Measurements from ENCODE around the gene SPIRE2. TPM values are rescaled to one million over a fixed set of nuclear protein-coding genes. Genes with fewer than 3 reads are reported as not detected.

SPIRE2 gene
- total and polyA plus RNA-seq, 2 of the 13 experiments (the other 11 are each of a cell fraction or from before 2014, with no cell fraction given) = 13.3 to 37.5 TPM

DNA sequence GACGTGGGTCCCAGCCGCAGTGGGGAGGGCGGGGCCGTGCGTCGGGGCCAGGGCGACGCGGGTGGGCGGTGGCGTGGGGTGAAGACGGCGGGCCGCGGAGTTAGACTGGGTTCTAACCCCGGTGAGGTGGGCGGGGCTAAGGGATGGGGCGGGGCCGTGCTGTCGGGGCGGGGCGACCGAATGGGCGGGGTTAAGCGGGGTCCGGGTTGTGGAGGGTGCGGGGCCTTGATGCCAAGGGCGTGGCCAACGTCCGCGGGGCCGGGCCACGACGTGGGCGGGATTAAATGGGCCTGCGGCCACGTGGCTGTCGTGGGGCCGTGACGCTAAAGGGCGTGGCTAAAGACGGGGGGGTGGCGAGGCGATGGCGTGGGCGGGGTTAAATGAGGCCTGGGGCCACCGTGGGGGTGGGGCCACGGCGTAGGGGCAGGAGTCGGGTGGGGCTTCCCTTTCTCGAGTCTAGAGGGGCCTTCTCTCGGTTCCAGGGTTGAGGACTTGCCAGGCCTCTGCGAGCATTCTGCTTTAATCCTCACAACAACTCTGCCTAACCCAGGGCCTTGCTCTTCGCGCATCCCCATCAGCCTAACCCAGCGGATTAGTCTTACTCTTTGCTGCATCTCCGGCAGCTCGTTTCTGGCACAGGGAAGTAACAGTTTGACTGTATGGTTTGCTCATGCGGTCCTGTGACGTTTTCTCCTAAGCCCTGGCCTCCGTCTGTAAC, 45.9 kb downstream of the SPIRE2 start (continued):
- TF ChIP-seq, protein P1, sequence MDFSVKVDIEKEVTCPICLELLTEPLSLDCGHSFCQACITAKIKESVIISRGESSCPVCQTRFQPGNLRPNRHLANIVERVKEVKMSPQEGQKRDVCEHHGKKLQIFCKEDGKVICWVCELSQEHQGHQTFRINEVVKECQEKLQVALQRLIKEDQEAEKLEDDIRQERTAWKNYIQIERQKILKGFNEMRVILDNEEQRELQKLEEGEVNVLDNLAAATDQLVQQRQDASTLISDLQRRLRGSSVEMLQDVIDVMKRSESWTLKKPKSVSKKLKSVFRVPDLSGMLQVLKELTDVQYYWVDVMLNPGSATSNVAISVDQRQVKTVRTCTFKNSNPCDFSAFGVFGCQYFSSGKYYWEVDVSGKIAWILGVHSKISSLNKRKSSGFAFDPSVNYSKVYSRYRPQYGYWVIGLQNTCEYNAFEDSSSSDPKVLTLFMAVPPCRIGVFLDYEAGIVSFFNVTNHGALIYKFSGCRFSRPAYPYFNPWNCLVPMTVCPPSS (IDR thresholded peaks at IDR 0.05) = no peak
- peak; percentile 9 for TF ChIP-seq YY1 (IDR thresholded peaks at IDR 0.05; ENCODE audit: insufficient read depth, insufficient replicate concordance, low read depth, low read length)
- TF ChIP-seq ZNF816 (CRISPR knock-in tag; IDR thresholded peaks at IDR 0.05; ENCODE audit: borderline replicate concordance) = no peak
- TF ChIP-seq PHB2 (IDR thresholded peaks at IDR 0.05; ENCODE audit: partially characterized antibody) = no peak
- TF ChIP-seq ZNF891 (CRISPR knock-in tag; IDR thresholded peaks at IDR 0.05) = no peak
- no peak for TF ChIP-seq MTF2 (CRISPR knock-in tag; IDR thresholded peaks at IDR 0.05; ENCODE audit: borderline replicate concordance)
- TF ChIP-seq, protein P2, sequence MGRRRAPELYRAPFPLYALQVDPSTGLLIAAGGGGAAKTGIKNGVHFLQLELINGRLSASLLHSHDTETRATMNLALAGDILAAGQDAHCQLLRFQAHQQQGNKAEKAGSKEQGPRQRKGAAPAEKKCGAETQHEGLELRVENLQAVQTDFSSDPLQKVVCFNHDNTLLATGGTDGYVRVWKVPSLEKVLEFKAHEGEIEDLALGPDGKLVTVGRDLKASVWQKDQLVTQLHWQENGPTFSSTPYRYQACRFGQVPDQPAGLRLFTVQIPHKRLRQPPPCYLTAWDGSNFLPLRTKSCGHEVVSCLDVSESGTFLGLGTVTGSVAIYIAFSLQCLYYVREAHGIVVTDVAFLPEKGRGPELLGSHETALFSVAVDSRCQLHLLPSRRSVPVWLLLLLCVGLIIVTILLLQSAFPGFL (CRISPR knock-in tag; IDR thresholded peaks at IDR 0.05) = no peak
- no peak for TF ChIP-seq JARID2 (CRISPR knock-in tag; IDR thresholded peaks at IDR 0.05; ENCODE audit: insufficient replicate concordance)
- TF ChIP-seq, protein P3, sequence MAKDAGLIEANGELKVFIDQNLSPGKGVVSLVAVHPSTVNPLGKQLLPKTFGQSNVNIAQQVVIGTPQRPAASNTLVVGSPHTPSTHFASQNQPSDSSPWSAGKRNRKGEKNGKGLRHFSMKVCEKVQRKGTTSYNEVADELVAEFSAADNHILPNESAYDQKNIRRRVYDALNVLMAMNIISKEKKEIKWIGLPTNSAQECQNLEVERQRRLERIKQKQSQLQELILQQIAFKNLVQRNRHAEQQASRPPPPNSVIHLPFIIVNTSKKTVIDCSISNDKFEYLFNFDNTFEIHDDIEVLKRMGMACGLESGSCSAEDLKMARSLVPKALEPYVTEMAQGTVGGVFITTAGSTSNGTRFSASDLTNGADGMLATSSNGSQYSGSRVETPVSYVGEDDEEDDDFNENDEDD (CRISPR knock-in tag; IDR thresholded peaks at IDR 0.05; ENCODE audit: borderline replicate concordance) = peak; percentile 75; the same call in 1 of the 2 replicates
- no peak for TF ChIP-seq ATM (IDR thresholded peaks at IDR 0.05; ENCODE audit: borderline replicate concordance)
- TF ChIP-seq ZNF337 (CRISPR knock-in tag; IDR thresholded peaks at IDR 0.05; ENCODE audit: borderline replicate concordance, low read depth) = 0 out of 2 replicates have a peak, but pooled peaks have one; percentile 10
- TF ChIP-seq SMAD1 (CRISPR knock-in tag; IDR thresholded peaks at IDR 0.05; ENCODE audit: borderline replicate concordance, low read depth) = no peak
- no peak for TF ChIP-seq ONECUT2 (CRISPR knock-in tag; IDR thresholded peaks at IDR 0.05)
- TF ChIP-seq ZNF629 (CRISPR knock-in tag; conservative IDR thresholded peaks at IDR 0.05) = no peak
- TF ChIP-seq ZNF333 (CRISPR knock-in tag; IDR thresholded peaks at IDR 0.05; ENCODE audit: borderline replicate concordance) = no peak; the same call in 1 of the 2 replicates
- no peak for TF ChIP-seq ZIK1 (CRISPR knock-in tag; IDR thresholded peaks at IDR 0.05; ENCODE audit: borderline replicate concordance, low read depth)
- TF ChIP-seq, protein P4, sequence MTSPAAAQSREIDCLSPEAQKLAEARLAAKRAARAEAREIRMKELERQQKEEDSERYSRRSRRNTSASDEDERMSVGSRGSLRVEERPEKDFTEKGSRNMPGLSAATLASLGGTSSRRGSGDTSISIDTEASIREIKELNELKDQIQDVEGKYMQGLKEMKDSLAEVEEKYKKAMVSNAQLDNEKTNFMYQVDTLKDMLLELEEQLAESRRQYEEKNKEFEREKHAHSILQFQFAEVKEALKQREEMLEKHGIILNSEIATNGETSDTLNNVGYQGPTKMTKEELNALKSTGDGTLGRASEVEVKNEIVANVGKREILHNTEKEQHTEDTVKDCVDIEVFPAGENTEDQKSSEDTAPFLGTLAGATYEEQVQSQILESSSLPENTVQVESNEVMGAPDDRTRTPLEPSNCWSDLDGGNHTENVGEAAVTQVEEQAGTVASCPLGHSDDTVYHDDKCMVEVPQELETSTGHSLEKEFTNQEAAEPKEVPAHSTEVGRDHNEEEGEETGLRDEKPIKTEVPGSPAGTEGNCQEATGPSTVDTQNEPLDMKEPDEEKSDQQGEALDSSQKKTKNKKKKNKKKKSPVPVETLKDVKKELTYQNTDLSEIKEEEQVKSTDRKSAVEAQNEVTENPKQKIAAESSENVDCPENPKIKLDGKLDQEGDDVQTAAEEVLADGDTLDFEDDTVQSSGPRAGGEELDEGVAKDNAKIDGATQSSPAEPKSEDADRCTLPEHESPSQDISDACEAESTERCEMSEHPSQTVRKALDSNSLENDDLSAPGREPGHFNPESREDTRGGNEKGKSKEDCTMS (CRISPR knock-in tag; conservative IDR thresholded peaks at IDR 0.05) = no peak
- no peak for TF ChIP-seq ZNF567 (CRISPR knock-in tag; IDR thresholded peaks at IDR 0.05; ENCODE audit: borderline replicate concordance)

All from HepG2 (cell line).